HG03558 (cell line): ENCODE results near the gene MICAL3.
"Not testable (repeated sequence)": the region's sequence is repeated elsewhere in the genome, so short reads cannot be mapped to it uniquely, and the experiment has no call there.

Source experiments
- ATAC-seq: cut with Tn5 transposase; IDR thresholded peaks from one replicate; pipeline ENCODE4 v1.9.1; 2021; ENCODE audit warnings: moderate number of reproducible peaks; ENCODE audit not compliant: unreplicated experiment; ENCODE audit errors: extremely low read depth

The MICAL3 gene

DNA sequence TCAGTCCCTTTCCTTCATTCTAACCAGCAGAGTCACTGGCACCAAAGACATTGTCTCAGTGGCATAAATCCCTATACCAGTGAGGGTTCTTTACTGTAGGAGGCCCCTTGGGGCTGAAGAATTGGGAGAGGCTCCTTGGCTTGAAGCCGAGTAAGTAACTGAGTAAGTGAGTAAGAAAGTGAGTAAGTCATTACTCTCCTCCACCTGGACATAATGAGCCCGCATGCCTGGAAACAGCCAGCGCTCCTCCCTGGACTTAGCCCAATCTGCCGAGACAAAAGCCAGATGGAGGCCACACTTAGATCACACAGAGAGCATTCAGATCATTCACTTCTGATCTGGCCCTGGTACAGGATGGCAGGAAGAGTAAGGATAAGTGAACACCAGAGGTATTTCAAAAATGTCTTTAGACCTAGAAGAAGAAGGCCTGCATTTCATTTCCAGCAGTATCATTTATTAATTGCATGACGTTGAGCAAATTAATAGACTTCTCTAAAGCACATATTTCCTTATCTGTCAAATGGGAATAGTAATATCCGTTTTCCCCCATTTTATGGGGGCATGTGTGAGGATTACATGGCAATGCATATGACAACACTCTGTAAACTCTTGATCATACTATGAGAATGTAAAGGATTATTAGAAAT lies 8.2 kb upstream of the MICAL3 start:
- ATAC-seq: no peak

DNA sequence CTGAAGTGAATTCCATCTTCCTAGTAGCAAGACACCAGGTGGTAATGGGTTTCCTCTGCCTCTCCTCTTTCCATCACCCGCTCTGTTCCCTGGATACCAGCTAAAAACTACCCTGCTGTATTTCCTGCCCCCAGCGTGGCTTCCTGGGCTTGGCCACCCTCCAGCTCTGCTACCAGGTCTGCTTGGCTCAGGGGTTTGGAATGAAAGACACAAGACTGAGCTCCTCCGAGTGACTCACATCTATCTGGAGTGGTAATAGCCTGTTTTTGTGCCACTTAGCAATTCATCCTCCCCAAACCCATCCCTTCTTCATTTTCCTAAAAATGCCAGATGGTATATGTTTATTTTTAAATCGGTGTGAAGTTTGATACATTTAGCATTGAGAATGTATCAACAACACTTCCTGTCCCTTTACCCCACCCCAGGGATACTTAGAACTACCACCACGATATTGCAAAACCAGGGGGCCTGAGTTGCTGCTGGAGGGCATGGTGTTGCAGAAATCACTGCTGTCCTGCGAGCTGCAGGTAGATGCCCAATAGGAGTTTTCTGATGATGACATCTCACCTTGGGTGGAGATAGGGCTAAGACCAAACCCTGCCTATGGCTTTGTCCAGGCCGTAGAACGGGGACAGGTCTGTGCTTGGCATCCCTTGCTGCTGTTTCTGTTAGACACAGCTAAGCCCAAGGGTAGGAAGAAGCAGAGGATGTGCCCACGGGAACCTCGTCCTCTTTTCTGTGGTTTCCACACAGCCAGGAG lies 7.5 kb upstream of the MICAL3 start:
- no peak for ATAC-seq

DNA sequence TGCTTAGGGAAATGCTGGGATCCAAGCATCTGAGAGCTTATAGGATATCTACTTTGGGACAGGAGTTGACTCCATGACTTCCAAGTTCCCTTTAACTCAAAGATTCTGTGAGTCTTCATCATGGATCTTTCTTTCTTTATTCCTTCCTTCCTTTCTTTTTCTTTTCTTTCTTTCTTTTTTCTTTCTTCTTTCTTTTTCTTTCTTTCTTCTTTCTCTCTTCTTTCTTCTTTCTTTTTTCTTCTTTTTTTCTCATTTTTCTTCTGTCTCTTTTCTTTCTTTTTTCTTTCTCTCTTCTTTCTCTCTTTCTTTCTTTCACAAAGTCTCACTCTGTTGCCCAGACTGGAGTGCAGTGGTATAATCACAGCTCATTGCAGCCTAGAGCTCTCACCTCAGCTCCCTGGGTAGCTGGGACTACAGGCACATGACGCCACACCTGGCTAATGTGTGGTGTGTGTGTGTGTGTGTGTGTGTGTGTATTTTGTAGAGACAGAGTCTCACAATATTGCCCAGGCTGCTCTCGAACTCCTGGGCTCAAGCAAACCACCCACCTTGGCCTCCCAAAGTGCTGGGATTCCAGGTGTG lies 5.4 kb upstream of the MICAL3 start:
- no peak for ATAC-seq

DNA sequence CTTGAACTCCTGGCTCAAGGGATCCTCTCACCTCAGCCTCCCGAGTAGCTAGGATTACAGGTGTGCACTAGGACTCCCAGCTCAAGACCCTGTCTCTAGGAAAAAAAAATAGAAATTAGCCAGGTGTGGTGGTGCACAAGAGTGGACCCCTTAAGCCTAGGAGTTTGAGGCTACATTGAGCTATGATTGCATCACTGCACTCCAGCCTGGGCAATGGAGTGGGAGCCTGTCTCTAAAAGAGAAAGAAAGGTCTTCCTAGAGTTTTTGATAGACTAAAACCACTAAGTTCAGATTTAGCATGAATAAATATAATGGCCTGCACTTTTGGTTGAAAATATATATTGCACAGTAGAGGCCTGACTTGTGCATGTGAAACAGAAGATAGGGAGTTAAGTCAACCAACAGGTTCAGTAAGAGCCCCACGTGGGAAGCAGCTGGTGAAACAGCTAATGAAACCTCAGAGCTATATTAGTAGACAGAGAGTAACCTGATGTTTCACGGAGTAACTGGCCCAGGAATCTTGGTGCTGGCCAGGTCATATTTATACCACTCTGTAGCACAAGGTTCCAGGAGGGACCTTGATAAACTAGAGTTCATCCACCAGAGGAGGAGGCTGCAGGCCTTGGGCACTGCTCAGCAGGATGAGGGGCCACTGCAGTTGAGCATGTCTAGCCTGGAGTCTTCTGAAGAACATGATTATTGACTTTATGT lies 4.6 kb upstream of the MICAL3 start:
- no peak for ATAC-seq

DNA sequence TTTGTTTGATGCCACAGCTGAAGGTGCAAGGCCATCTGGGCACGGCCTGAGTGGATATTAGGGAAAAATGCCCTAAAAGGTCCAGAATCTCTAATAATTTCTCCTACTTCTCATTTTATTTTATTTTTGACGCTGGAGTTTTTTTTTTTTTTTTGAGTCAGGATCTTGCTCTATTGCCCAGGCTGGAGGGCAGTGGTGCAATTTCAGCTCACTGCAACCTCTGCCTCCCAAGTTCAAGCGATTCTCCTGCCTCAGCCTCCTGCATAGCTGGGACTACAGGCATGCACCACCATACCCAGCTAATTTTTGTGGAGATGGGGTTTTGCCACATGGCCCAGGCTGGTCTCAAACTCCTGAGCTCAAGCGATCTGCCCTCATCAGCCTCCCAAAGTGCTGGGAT lies 1.5 kb upstream of the MICAL3 start:
- ATAC-seq: not testable (repeated sequence)

DNA sequence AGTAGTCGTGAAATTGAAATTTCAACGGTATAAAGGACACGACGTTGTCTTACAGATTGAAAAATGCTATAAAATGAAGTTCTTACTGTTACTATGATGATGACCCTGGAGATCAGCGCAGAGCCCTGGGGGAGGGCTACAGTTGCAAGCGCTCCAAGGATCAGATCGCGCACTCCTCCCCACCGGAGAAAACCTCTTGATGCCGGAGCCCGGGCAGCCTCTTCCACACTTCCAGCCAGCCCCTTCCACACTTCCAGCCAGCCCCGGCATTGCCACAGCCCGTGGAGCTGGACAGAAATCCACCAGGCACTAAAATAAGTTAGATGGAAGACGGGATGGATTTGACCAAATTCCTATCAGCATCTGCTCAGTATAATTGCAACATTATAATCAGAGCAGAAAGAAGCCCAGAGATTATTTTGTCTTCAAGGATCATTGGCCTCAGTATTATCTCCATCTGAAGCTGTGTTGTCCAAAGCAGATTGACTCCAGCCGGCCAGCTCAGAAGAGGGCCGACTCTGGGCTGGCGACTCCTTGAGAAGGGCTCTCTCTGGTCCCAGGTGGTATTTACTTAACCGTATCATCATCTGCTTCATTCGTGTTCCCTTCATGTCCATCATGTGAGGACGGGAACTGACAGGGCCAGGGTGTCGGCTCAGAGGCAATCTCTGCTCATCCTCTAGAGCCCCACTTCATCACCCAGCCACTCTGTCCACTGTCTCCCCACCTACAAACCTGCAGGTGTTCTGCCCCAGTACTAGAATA lies 777 bp upstream of the MICAL3 start:
- ATAC-seq: no peak

DNA sequence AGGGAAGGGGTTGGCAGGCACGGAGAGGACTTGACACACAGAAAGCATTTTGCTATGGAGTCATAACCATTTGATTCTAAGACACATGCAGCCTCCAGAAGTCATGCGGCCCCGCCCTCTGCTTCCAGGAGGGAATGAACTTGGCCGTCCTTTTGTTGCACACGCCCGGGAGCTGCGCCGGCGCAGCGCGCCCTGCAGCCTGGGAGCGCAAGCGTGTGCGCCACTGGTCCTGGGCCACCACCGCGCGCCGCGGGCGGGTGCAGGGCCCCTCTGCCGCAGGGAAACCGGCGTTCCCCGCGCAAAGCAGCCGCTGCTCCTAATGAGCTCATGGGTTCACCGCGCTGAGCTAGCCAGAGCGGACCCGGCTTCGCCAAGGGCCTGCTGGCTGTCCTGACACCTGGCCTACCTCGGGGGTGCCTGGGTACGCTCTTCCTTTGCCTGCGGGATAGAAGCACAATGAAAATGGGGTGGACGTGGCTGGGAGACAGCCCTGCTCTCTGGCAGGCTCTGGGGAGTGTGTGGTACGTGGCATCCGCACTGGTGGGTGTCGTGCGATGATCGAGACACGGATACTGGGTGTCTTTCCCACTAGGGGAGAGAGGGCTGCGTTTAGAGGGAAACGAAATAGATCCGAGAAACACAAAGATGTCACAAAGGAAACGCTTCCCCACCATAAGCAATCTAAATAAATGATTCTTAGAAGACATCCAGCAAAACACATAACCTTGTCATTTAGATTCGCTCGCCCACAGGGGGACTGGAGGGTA lies 669 bp downstream of the MICAL3 start:
- ATAC-seq: no peak

DNA sequence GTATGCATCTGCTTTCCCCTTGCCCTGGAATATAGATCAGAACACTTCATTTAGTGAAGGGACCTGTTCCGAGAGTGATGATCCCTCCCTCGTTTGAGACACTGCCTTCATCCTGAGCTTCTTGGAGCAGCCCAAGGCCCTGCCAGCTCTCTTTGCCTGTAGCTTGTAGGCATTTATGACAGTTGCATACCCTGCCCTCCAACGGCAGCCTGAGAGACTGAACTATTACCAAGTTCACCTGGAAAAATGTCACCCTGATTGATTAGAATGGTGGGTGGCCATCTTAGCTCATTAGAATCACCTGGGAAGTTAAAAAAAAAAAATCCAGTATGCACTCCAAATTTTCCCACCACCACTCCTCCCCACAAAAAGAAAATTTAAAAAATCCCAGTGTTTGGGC lies 1.5 kb downstream of the MICAL3 start:
- no peak for ATAC-seq

DNA sequence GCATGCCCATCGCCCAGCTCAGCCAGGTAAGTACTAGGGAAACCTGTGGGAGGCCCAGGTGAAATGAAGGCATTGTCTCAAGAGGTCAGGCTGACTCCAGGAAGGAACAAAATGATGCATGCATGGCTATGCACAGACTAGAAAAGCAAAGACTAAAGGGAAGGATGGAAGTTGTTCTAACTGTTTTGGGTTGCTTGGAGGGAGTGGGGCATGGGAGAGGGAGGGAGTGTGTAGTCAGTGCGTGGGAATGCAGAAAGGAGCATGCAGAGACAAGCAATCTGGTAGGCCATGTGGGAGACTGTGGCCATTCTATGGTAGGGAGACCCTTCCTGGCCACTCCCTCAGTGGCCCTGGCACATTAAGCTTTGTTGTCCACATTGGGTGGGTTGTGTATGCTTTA lies 2.9 kb downstream of the MICAL3 start:
- ATAC-seq: no peak

DNA sequence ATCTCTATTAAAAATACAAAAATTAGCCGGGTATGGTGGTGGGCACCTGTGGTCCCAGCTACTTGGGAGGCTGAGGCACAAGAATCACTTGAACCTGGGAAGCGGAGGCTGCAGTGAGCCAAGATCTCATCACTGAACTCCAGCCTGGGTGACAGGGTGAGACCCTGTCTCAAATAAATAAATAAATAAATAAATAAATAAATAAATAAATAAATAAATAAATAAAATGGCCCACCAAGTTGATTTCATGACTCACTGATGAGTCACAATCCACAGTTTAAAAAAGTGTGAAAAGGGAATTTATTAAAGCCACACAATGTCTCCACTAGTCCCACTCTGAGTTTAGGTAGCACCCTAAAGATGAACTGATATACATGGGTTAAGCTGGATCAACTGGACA lies 3.6 kb downstream of the MICAL3 start:
- not testable (repeated sequence) for ATAC-seq

DNA sequence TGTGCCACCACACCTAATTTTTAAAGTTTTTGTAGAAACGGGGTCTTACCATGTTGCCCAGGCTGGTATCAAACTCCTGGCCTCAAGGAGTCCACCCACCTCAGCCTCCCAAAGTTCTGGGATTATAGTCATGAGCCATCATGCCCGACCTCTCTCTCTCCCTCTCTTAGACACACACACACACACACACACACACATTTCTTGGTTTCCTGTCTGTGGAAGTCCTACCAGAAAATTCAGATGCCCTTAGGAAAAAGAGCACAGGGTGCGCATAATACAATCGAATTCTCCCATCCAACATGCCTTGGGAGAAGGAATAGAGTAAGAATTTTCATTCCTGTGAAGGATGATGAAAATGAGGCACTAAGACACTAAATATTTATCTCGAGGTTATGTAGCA lies 10.4 kb downstream of the MICAL3 start:
- no peak for ATAC-seq

DNA sequence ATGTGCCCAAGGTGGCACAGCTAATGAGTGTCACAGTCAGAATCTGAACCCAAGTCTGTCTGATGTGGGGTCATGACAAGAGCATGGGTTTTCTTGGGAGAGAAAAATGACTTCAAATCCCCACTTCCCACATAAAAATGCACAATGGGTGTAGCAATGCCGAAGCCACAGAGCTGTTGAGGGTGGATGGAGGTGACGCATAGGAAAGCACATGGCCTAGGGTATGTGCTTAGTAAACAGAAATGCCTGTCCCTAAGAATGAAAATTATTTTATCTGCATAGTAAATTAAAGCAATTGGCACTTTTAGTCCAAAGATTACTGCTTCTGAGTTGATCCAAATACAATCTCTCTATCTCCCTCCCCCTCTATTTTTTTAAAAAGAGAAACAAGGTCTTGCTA lies 10.9 kb downstream of the MICAL3 start:
- ATAC-seq: no peak

DNA sequence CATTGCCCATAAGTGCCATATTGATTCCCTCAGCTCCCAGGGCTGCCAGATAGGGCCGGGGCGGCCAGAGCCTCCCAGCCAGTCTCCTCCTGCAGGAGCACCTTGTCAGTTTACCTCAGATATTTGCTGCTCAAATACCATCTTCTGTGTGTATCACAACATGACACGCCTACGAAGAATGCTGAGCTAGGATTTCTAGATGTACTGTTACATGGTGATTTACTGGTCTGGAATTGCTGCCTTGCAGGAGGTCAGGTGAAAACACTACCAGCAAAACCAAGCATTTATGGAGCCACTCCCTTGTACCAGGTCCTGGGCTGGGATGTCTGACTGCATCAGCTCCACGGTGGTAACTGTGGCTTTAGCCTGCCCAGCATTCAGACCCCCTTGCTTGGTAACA lies 11.8 kb downstream of the MICAL3 start:
- ATAC-seq: no peak

DNA sequence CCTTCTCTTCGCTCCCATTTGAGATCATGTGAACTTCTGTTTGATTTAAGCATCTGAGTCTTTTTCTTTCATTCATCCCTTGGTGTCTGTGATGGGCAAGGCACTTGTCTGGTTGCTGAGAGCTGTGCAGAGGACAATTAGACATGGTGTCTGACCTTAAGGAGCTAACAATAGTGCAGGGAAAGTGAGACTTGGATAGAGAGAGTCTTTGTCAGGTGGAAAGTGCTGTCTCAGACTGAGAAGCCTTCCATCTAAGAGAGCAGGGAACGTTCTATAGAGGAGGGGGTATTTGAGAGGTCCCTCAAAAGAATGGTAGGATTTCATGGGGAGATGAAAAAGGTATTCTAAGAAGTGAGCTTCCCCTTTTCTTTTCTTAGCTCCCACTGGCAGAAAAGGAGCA lies 14.1 kb downstream of the MICAL3 start:
- no peak for ATAC-seq

DNA sequence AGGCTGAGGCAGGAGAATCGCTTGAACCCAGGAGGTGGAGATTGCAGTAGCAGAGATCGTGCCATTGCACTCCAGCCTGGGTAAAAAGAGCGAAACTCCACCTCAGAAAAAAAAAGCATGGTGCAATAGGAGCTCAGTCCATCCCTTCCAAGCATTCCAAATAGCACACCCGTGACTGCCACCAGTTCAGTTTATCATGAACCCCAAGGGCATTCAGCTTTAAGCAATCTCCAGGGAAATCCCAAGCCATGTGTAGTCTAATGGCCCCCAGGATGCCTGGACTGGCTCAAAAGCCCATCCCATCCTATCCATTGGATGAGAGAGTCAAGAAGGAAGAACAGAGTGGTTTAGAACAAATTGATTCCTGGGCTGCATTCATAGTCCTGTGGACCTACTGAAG lies 16.2 kb downstream of the MICAL3 start:
- no peak for ATAC-seq

DNA sequence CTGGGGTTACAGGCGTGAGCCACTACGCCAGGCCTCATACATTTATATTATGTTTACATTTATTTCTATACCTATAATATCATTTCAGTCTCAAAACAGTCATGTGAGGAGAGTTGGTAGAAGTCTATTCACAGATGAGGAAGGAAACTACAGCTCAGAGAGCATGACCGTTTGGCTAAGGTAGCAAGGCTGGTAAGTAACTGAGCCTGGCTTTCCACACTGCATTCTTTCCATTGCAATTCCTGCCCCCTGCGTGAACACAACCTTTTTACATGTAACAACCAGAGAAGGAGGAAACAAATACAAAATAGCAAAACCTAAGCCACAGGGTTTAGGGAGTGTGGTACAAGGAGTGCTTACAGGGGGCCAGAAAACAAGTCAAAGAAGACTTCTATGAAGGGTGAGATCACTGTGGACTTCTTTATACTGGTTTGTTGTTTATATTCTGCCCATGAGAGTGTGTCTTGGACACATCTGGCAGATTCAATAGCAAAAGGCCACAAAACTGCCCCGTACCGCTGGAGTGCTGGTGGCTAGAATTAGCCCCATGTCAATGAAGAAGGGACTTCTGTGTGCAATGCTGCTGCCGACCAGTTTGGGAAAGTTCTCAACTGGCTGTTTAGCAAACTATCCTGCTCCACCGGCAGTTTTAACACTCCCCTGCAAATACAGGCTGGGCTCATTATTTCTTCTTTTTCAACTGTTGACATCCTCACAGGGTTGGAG lies 19.0 kb downstream of the MICAL3 start:
- no peak for ATAC-seq

DNA sequence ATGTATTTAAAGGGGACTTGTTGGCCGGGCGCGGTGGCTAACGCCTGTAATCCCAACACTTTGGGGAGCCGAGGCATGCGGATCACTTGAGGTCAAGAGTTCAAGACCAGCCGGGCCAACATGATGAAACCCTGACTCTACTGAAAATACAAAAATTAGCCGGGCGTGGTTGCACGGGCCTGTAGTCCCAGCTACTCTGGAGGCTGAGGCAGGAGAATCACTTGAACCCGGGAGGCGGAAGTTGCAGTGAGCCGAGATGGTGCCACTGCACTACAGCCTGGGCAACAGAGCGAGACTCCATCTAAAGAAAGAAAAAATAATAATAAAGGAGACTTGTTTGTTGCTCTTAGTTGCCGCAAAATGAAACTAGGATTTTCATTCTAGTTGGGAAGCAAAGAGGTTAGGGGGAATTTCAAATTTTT lies 22.5 kb downstream of the MICAL3 start:
- ATAC-seq: not testable (repeated sequence)

DNA sequence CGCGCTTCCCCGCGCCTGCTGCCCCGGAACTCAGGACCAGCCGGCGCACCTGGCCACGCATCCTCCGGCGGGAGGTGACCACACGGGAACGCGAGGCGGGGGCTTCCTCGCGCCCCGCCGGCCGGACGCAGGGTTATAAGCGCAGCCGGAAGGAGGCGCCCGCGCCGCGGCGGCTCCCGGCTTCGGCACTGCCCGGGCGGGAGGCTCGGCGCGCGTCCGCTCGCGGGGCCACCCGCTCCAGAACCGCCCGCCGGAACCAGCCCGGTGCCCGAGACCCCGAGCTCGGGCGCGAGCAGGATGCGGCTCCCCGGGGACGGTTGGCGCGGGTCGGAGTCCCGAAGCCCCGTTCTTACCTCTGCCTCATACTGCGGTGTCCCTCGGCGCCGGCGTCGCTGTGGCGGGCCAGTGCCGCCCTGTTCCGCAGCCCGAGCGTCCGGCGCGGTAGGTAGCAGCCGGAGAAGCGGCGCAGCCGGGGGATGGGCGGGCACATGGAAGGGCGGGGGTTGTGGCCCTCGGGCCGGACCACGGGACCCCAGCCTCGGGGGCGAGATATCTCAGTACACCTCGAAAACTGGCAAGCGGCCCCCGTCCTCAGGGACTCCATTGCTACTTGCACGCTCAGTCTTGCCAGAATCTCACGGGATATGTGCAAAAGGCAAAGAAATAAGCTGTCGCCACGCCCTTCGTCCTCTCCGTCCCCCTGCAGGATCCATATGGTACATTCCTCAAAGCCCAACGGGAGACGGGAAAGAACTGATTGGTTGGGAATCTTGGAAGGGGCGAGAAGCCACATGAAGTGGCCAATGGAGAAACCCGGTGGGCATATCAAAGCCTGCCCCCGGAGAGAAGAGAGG lies 23.1 kb downstream of the MICAL3 start:
- ATAC-seq: no peak
